ENCODE results near the gene FPR2.

DNA sequence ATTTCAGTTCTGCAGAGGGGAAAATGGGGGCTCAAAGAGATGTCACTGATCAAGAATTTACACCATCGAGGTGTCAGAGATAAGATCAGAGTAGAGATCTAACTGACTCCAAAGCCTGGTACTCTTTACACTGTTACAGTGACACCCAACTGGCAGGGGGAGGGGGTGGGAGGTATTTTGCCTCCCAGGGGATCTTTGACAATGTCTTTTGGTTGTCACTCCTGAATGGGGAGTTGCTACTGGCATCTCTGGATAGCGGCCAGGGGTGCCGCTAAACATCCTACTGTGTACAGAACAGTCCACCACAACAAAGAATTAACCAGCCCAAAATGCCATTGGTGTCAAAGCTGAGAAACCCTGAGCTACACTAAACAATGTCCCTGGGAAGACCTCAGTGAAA is 37.1 kb downstream of the FPR2 start:
- TF ChIP-seq, protein P1, sequence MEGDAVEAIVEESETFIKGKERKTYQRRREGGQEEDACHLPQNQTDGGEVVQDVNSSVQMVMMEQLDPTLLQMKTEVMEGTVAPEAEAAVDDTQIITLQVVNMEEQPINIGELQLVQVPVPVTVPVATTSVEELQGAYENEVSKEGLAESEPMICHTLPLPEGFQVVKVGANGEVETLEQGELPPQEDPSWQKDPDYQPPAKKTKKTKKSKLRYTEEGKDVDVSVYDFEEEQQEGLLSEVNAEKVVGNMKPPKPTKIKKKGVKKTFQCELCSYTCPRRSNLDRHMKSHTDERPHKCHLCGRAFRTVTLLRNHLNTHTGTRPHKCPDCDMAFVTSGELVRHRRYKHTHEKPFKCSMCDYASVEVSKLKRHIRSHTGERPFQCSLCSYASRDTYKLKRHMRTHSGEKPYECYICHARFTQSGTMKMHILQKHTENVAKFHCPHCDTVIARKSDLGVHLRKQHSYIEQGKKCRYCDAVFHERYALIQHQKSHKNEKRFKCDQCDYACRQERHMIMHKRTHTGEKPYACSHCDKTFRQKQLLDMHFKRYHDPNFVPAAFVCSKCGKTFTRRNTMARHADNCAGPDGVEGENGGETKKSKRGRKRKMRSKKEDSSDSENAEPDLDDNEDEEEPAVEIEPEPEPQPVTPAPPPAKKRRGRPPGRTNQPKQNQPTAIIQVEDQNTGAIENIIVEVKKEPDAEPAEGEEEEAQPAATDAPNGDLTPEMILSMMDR (conservative IDR thresholded peaks at IDR 0.05; ENCODE audit: low read length): no peak
- no peak for TF ChIP-seq EZH2phosphoT487 (IDR thresholded peaks at IDR 0.05; ENCODE audit: borderline replicate concordance, low read depth, low read length)
